ENCODE results near the gene BMPR2.
"Not testable (repeated sequence)": the region's sequence is repeated elsewhere in the genome, so short reads cannot be mapped to it uniquely, and the experiment has no call there.

Gene BMPR2

GRCh38 chr2:202386495-202386894 lies 10.4 kb downstream of the BMPR2 start:
- not testable (repeated sequence) for DNase-seq

DNA sequence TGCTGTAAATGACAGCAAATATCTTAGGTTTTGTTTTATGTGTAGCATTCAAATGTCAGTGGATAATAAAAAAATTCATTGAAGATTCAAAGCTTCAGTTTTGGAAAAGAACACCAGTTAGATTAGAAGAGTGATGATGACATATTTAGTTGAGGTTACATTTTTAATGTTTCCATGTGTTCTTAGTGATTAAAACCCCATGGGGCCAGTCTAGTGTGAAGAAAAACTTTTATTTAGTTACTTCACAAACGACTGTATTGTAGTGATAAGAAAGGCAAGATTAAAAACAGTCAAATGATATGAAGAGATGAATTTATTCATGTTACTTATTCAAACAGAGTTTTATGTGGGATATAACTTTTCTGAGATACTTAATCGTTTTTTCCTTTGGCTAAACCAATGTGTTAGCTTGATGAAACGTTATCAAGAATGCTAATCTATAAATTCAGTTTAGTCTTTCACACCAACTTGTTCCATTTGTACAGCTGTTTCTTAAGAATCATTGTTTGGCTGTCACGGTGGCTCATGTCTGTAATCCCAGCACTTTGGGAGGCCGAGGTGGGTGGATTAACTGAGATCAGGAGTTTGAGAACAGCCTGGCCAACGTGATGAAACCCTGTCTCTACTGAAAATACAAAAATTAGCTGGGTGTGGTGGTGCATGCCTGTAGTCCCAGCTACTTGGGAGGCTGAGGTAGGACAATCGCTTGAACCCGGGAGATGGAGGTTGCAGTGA lies 11.6 kb downstream of the BMPR2 start:
- no peak for DNase-seq

GRCh38 chr2:202400941-202401340 lies 24.8 kb downstream of the BMPR2 start:
- no peak for DNase-seq

DNA sequence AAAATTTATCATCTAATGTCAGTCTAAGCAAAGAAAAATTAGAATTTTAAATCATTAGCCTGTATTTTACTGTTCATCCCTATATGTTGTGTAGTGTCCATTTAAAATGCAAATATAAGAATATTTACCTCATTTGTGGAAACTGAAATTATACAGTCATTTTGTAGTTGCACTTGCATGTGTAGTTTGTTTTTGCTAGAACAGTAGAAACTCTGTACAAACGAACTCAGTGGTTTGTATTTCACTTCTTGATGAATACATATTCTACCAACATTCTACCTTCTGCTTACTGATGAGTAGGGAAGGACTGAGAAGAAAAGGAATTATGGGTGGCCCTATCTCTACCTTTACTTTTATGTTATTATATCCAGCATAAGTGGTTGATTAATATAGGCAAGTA lies 29.7 kb downstream of the BMPR2 start:
- no peak for DNase-seq

GRCh38 chr2:202406445-202406978 lies 30.4 kb downstream of the BMPR2 start:
- no peak for DNase-seq

GRCh38 chr2:202408546-202409140 lies 32.5 kb downstream of the BMPR2 start:
- DNase-seq, result no peak

GRCh38 chr2:202410092-202410491 lies 34.0 kb downstream of the BMPR2 start:
- no peak for DNase-seq

GRCh38 chr2:202411097-202411496 lies 35.0 kb downstream of the BMPR2 start:
- no peak for DNase-seq

DNA sequence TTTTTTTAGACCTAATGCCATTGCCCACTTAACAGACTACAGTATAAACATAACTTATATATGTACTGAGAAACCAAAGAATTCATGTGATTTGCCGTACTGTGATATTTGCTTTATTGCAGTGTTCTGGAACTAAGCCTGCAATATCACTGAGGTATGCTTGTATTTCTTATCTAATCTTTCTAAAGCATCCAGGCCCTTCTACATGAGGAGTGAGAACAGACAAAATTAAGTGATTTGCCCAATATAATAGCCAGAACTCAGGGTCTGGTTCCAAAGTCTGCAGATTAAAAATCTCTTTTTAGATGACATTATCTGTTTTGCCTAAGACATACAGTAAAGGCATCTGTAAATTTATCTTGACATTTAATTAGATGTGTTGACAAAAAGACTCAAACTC lies 41.9 kb downstream of the BMPR2 start:
- DNase-seq, result no peak

- no peak for DNase-seq
Observed at GRCh38 chr2:202418511-202418910, 42.4 kb downstream of the BMPR2 start.

DNA sequence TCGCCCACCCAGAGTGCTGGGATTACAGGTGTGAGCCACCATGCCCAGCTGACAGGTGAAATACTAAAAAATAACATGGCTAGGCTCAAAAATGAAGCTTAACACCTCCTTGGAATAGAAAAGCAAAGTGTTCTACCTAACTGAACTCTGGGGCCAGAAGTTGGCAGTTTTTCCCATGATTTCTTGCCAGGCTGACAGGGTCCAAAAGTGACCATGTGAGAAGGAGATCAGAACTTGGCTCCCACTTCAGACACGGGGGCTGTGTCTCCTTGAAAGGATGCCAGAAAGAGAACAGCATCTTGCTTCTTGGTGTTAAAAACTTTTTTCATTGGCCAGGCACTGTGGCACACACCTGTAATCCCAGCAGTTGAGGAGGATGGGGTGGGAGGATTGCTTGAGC lies 47.0 kb downstream of the BMPR2 start:
- peak; percentile 43 for DNase-seq

GRCh38 chr2:202425036-202425435 lies 48.9 kb downstream of the BMPR2 start:
- DNase-seq, result no peak

GRCh38 chr2:202426751-202427150 lies 50.6 kb downstream of the BMPR2 start:
- DNase-seq, result no peak

DNA sequence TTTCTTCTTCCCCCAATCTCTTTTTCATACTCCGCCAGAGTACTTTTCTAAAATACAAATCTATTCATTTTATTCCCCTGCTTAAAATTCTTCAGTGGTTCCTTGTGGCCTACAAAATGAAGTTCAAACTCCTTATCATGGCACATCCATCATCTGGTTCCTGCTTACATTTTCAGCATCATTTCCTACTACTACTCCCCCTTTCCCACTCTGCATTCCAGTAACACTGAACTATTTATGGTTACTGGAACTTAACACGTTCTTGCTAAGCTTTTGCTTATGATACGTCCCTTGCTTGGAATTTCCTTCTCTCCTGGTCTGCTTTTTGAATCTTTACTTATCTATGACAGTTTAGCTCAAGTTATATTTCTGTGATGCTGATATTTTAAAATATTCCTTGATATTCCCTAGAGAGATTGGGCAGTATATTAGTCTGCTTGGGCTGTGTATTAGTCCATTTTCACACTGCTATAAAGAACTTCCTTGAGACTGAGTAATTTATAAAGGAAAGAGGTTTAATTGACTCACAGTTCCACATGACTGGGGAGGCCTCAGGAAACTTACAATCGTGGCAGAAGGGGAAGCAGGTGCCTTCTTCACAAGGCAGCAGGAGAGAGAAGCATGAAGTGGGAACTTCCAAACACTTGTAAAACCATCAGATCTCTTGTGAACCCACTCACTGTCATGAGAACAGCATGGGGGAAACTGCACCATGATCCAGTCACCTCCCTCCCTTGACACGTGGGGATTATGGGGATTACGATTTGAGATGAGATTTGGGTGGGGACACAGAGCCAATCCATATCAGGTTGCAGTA lies 53.2 kb downstream of the BMPR2 start:
- no peak for DNase-seq

GRCh38 chr2:202432776-202433175 lies 56.6 kb downstream of the BMPR2 start:
- no peak for DNase-seq

DNA sequence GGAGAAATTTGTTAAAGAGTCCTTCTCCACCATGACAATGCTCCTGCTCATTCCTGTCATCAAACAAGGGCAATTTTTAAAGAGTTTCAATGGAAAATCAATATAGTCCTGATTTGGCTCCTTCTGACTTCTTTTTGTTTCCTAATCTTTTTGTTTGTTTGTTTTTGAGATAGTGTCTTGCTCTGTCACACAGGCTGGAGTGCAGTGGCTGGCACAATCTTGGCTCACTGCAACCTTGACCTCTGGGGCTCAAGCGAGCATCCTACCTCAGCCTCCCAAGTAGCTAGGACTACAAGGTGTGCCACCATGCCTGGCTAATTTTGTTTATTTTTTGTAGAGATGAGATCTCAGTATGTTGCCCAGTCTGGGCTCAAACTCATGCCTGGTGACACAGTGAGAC lies 58.3 kb downstream of the BMPR2 start:
- DNase-seq, result no peak

DNA sequence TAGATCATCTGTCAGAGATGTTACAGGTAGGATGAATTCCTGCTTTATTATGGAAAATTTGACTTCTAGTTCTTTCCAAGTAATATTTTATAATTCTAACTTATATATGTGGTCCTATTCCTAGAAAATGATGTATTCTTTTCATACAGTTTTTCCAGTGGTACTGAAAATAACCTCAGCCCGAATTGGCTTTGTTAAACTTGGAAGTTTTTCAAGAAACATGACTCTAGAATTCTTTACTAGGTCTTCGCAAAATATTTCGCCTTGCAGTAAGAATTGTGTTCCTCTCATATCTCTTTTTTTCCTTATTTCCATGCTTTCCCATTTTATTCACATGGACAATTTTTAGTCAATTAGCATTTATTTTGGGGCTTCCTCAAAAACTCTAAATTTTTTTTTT lies 60.5 kb downstream of the BMPR2 start:
- DNase-seq, result no peak

DNA sequence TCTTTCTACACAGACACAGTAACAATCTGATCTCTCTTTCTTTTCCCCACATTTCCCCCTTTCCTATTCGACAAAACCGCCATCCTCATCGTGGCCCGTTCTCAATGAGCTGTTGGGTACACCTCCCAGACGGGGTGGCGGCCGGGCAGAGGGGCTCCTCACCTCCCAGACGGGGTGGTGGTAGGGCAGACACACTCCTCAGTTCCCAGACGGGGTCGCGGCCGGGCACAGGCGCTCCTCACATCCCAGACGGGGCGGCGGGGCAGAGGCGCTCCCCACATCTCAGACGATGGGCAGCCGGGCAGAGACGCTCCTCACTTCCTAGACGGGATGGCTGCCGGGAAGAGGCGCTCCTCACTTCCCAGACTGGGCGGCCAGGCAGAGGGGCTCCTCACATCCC lies 64.0 kb downstream of the BMPR2 start:
- DNase-seq, result not testable (repeated sequence)

DNA sequence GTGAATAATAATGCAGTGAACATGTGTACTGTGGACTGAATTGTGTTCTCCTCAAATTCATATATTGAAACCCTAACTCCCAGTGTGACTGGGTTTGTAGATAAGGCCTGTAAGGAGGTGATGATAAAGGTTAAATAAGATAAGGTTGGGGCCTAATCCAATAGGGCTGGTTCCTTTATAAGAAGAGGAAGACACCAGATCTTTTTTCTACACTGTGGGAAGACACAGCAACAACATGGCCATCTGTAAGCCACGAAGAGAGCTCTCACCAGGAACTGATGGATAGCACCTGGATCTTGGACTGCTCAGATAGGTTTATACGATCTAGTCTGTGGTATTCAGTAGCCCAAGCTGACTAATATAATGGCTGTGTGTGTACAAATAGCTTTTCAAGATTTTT lies 66.8 kb downstream of the BMPR2 start:
- no peak for DNase-seq

DNA sequence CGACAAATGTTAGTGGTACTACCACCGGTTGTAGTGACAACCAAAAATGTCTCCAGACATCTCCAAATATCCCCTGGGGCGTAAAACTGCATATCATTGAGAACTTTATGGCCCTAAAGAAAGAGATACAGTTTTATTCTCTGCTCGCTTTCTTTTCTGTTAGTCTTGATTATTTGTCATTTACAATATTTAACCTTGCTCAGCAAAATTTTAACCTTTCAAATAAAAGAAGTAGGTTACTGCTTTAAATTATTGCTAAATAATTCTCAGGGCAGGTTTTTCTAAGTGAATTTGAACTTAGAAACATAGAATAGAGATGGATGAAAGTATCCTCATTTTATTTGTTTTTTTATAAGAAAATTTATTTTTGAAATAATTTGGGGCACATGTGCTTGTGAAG lies 67.9 kb downstream of the BMPR2 start:
- no peak for DNase-seq

GRCh38 chr2:202449344-202449743 lies 73.2 kb downstream of the BMPR2 start:
- no peak for DNase-seq

- no peak for DNase-seq
Observed at GRCh38 chr2:202450785-202451184, 74.7 kb downstream of the BMPR2 start.

GRCh38 chr2:202452744-202453143 lies 76.6 kb downstream of the BMPR2 start:
- no peak for DNase-seq

DNA sequence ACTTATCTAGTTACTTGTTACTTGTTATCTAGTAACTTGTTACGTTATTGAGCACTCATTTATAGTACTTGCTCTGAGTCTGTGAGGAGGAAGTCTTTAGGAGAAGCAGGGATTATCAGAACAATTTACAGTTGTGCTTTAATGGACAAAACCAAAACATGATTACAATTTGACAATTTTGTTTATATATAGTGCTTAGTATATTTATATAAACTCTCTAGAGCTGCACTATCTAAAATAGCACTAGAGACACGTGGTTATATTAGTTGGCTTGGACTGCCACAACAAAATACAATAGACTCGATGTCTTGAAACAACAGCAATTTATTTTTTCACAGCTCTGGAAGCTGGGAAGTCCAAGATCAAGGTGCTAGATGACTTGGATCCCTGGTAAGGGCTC lies 78.4 kb downstream of the BMPR2 start:
- no peak for DNase-seq
